ENCODE data around the gene GNG3. TPM values are rescaled to one million over a fixed set of nuclear protein-coding genes. Genes with fewer than 3 reads are reported as not detected.

The GNG3 gene
- total RNA-seq, 2 experiments from 2014 or later: not detected

DNA sequence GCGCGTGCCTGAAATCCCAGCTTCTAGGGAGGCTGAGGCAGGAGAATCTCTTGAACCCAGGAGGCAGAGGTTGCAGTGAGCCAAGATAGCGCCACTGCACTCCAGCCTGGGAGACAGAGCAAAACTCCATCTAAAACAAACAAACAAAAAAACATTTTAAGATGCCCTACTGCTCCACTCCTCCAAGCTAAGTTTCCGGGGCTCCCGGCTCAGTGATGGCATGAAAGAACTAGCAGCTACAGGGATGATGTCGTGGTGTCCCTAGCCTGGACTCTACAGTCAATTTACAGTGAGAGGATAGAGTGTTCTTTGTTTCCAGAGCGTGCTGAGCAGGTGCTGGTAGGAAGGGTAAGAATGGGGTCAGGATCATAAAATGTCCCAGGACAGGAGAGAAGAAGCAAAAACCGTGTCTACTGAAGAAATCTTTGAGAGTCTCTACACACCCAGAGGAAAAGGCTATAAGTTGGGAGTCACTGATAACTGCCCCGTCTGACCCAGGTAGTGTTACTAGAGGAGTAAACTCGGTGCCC, 47.7 kb downstream of the GNG3 start:
- Mint-ChIP-seq H3K27ac (no peak overlapping the region), H3K36me3 (no peaks in the 10 kb centered on the region), H3K9me3 (no peaks in the 10 kb centered on the region), H3K4me3 (peak overlapping the region; percentile 96), H3K27me3 (peaks cover 4% of the 10 kb centered on the region), H3K4me1 (peaks cover 20% of the 10 kb centered on the region)
- DNase-seq (no peak), ATAC-seq (ENCODE audit: low read depth) (no peak)
- POLR2A ChIA-PET: interaction anchor here (1.3 to 6.2 kb wide), 7 partner anchors 16 to 181 kb away, joined by 3 to 73 read pairs (median 15); partner anchors contain the start of genes C11orf98, CSKMT, EEF1G and HNRNPUL2

DNA sequence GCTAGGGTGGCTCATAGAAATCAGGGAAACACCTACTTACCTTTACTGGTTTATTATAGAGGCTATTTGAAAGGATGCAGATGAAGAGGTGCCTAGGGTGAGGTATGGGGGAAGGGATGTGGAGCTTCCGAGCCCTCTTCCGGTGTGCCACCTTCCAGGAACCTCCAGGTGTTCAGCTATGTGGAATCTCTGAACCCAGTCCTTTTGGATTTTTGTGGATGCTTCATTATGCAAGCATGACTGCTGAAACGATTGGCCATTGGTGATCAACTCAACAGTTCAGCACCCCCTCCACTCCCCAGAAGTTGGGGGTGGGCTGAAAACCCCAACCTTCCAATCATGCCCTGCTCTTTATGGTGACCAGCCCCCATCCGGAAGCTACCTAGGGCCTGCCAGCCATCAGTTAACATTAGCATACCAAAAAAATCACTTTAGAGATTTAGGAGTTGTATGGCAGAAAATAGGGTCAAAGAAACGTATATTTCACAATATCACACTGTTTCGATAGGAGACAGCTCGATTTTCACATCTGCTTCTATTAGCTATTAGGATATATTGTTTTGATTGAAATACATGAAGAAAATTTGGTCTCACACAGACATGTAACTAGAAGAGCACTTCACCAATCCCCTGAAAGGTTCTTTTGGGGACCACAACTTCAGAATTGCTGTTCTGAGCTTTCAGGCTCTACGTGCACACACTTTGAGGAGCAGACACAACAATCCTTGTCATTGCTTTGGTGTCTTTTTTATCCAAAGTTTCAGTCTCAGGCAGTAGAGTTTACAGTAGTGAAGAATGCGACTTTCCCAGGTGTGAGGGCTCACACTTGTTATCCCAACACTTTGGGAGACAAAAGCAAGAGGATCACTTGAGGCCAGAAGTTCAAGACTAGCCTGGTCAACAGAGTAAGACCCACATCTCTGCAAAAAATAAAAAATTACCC, 50.6 kb downstream of the GNG3 start:
- no peaks in the 10 kb centered on the region for H3K9me3 Mint-ChIP-seq
- no peak overlapping the region for H3K27ac Mint-ChIP-seq
- DNase-seq: no peak
- peaks cover 22% of the 10 kb centered on the region for H3K4me1 Mint-ChIP-seq
- peaks cover 3% of the 10 kb centered on the region for H3K36me3 Mint-ChIP-seq
- peaks cover 4% of the 10 kb centered on the region for H3K27me3 Mint-ChIP-seq
- H3K4me3 Mint-ChIP-seq: no peak overlapping the region
- POLR2A ChIA-PET: interaction anchor here (1.2 to 3.0 kb wide), 2 partner anchors 9 to 29 kb away, joined by 4 to 13 read pairs; partner anchors contain the start of gene TMEM179B
- ATAC-seq (ENCODE audit: low read depth): no peak

Other genes with a start within 250 kb of the GNG3 start
- gene AHNAK, start 160.9 kb upstream of the GNG3 start, total RNA-seq: 100 to 1,000 TPM; 278 to 344 TPM
- gene EEF1G, start 133.8 kb upstream of the GNG3 start, total RNA-seq: 1,000 to 10,000 TPM; 1,132 to 1,152 TPM
- gene TUT1, start 116.2 kb upstream of the GNG3 start, total RNA-seq: 10 to 100 TPM; 27.2 to 38.2 TPM
- gene MTA2, start 105.8 kb upstream of the GNG3 start, total RNA-seq: 100 to 1,000 TPM; 231 to 233 TPM
- gene EML3, start 94.9 kb upstream of the GNG3 start, total RNA-seq: 100 to 1,000 TPM; 183 to 185 TPM
- gene ROM1, start 94.4 kb upstream of the GNG3 start, total RNA-seq: 1 to 10 TPM; 1.4 to 2.4 TPM
- gene B3GAT3, start 85.7 kb upstream of the GNG3 start, total RNA-seq: 10 to 100 TPM; 76.1 to 87.0 TPM
- gene GANAB, start 61.1 kb upstream of the GNG3 start, total RNA-seq: 100 to 1,000 TPM; 291 to 300 TPM
- gene INTS5, start 54.4 kb upstream of the GNG3 start, total RNA-seq: 10 to 100 TPM; 30.1 to 30.2 TPM
- 100 to 1,000 TPM in 1 of 2 experiments, 10 to 100 TPM in 1; 99.9 to 104 TPM for gene C11orf98, start 42.5 kb upstream of the GNG3 start, total RNA-seq
- gene CSKMT, start 42.4 kb upstream of the GNG3 start, total RNA-seq: 10 to 100 TPM; 23.3 to 27.3 TPM
- gene UQCC3, start 36.0 kb upstream of the GNG3 start, total RNA-seq: 1 to 10 TPM; 6.7 to 6.8 TPM
- gene LBHD1, start 35.4 kb upstream of the GNG3 start, total RNA-seq: 10 to 100 TPM; 23.5 to 23.6 TPM
- gene UBXN1, start 28.6 kb upstream of the GNG3 start, total RNA-seq: 100 to 1,000 TPM; 135 to 136 TPM
- gene LRRN4CL, start 18.1 kb upstream of the GNG3 start, total RNA-seq: under 1 TPM; 0.19 to 0.23 TPM
- 10 to 100 TPM; 29.9 to 39.4 TPM for gene BSCL2, start 252 bp upstream of the GNG3 start, total RNA-seq
- gene HNRNPUL2, start 19.8 kb downstream of the GNG3 start, total RNA-seq: 10 to 100 TPM; 67.9 to 72.5 TPM
- 10 to 100 TPM; 49.5 to 56.4 TPM for gene TTC9C, start 20.8 kb downstream of the GNG3 start, total RNA-seq
- 10 to 100 TPM; 14.0 to 17.1 TPM for gene ZBTB3, start 46.5 kb downstream of the GNG3 start, total RNA-seq
- 10 to 100 TPM; 79.1 to 84.6 TPM for gene POLR2G, start 53.9 kb downstream of the GNG3 start, total RNA-seq
- gene TAF6L, start 63.7 kb downstream of the GNG3 start, total RNA-seq: 10 to 100 TPM; 20.6 to 22.2 TPM
- gene TMEM179B, start 79.7 kb downstream of the GNG3 start, total RNA-seq: 10 to 100 TPM; 48.7 to 52.2 TPM
- gene TMEM223, start 84.3 kb downstream of the GNG3 start, total RNA-seq: 10 to 100 TPM; 14.0 to 15.2 TPM
- 100 to 1,000 TPM; 124 to 131 TPM for gene NXF1, start 97.8 kb downstream of the GNG3 start, total RNA-seq
- 10 to 100 TPM; 43.4 to 44.3 TPM for gene STX5, start 124.4 kb downstream of the GNG3 start, total RNA-seq
- not detected for gene TEX54, start 125.2 kb downstream of the GNG3 start, total RNA-seq
- gene WDR74, start 131.9 kb downstream of the GNG3 start, total RNA-seq: 10 to 100 TPM; 75.2 to 78.0 TPM
- 100 to 1,000 TPM; 222 to 228 TPM for gene SLC3A2, start 173.2 kb downstream of the GNG3 start, total RNA-seq
- gene CHRM1, start 213.7 kb downstream of the GNG3 start, total RNA-seq: not detected